Esophagus squamous epithelium (tissue), 4 donors: ENCODE data around the gene NEUROD1.

Experiments used
- CTCF ChIP-seq, 6 experiments: fragments of 450-650 bp in 4 of 6; fragments of 200-600 bp in 2 of 6; sonication (generic) in 2 of 6; IDR thresholded peaks; one replicate each; pipeline ENCODE4 v1.5.1; 2016 to 2019; ENCODE audit warnings: antibody characterized with exemption in 6 of 6, mild to moderate bottlenecking in 4 of 6, moderate library complexity in 4 of 6
- POLR2A ChIP-seq, 4 donors: fragments of 450-650 bp; IDR thresholded peaks; one replicate each; pipeline ENCODE4 v1.6.1; 2017; ENCODE audit warnings: antibody characterized with exemption in 4 of 4, mild to moderate bottlenecking in 4 of 4, moderate library complexity in 3 of 4

DNA sequence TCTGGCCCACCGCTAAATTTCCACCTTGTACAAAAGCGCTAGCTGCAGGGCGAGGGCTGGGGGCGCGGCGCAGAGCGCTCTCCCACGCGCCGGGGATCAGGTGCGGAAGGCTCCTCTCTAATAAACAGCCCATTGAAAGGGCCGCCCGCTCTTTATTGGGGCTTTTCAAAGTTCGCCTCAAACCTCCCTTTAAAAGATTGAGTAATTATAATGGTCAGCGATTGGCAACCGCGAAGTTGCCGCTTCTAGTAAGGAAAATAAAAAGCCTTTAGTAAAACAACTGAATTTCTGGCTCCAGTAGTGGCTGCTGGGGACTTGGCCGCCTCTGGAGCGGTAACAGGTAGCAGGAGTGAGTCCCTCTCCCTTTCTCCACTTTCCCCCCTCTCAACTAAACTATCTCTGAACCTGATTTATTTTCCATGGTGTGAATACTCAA, 755 bp downstream of the NEUROD1 start:
- TF ChIP-seq CTCF (IDR thresholded peaks at IDR 0.05) (no peak), POLR2A (IDR thresholded peaks at IDR 0.05) (no peak)
